Measurements from ENCODE around the gene SAMD4A.

SAMD4A gene

GRCh38 chr14:54807881-54808280 lies 241.0 kb downstream of the SAMD4A start:
- no peak for FAIRE-seq

GRCh38 chr14:54808326-54809161 lies 241.6 kb downstream of the SAMD4A start:
- FAIRE-seq: no peak

DNA sequence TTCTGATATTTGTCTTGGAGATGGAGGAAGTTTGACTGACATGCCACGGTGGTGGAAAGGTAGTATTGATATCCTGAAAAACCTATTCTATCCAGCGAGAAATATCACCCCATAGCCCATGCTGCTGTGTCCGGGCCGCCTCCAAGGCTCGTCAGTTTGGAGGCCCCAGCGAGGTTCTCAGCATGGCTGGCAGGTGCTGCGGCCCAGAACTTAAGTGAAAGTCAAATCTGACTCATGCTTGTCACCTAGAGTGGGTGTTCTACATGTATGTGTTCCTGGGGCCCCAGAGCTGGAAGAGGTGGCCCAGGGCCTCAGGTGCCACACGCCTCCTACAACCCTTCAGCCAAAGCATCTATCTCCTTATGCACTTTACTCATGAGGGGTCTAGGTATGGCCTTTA lies 242.8 kb downstream of the SAMD4A start:
- no peak for FAIRE-seq

DNA sequence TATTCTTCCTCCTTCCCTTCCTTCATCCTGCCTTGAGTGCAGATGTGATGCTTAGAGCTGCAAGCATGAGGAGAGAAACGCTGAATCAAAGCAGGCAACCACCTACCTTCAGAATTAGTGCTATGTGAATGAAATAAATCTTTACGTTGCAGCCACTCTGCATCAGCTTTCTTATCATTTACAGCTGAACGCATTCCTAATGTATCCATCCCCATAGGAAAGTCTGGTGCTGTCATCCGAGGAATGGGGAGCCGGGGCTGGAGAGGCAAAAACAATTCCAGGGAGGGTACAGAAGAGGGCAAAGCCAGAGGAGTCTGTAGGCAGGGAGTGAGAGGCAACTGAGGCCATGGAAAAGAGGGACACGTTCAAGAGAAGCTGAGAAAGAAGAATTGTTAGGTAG lies 245.7 kb downstream of the SAMD4A start:
- no peak for FAIRE-seq

- no peak for FAIRE-seq
These were observed 246.2 kb downstream of the SAMD4A start for GRCh38 chr14:54813081-54813480.

DNA sequence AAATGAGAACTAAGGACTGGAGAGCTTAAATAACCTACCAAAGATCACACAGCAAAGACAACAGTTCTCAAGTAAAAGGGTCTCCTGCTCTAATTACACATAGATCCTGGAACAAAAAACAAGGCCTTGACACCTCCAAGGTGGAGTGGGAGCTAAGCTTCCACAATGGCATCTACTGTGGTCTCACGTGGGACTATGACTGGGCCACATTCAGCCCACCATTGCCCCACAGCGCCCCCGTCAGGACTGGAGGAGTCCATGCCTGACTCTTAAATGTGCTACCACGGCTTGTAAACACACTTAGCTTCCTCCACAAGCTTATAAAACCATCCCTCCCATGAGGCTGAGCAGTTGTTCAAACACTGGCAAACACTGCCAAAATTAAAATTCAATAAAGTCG lies 247.1 kb downstream of the SAMD4A start:
- FAIRE-seq: no peak

DNA sequence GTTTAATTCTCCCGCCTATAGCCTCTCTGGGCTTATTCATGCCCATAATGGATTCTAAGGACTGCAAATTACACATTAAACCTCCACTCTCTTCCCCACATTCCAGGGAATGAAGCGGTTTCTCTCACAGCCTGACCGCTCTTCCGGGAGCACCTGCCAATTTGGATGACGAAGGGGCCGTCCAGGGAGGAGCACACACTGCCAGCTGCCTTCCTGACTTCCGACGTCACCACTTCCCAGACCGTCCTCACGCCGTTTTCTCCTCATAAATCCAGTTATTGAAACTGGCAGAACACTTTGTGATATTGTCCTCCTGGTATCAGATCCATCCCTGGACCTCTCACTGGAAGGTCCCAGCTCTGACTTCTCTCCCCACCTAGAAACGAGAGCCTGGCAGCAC lies 248.1 kb downstream of the SAMD4A start:
- FAIRE-seq: no peak

DNA sequence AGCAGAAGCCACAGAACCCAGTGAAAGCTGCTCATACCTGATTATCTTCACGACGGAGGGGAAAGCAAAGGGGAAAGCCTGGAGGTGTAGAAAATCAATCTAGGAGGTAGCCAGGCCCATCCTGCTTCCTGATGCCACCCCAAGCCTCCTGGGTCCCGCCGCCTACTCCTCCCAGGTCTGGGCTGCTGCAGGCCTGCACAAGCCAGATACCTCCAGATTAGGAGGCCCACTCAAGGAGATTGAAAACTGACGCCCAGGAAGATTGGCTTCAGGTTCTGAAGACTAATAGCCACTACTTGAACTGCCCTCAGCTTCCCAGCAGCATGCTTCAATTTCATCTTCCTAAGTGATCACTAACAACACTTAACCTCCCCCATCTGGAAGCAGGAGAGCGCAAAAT lies 248.6 kb downstream of the SAMD4A start:
- FAIRE-seq: no peak

- FAIRE-seq: no peak
These were observed 249.5 kb downstream of the SAMD4A start for GRCh38 chr14:54816450-54816849.

DNA sequence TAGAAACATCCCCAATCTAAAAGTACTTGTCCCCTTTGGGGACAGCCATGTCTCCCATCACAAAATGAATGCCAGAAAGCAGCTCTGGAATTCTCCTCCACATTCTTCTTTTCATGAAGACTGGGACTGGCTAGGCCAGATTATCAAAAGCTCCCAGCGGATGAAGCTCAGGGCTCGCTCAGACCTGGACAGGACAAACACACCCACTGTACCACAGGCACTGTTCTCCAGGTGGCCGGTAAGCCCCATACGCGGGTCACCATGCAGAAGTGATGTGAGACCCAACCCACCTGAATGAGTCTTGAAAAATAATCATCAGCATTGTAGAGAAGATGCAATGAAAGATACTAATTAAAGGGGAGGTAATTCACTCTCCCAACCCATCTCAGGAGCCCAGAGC lies 250.6 kb downstream of the SAMD4A start:
- no peak for FAIRE-seq

- FAIRE-seq: no peak
These were observed 251.5 kb downstream of the SAMD4A start for GRCh38 chr14:54818201-54819133.

GRCh38 chr14:54822685-54823084 lies 255.8 kb downstream of the SAMD4A start:
- no peak for FAIRE-seq

DNA sequence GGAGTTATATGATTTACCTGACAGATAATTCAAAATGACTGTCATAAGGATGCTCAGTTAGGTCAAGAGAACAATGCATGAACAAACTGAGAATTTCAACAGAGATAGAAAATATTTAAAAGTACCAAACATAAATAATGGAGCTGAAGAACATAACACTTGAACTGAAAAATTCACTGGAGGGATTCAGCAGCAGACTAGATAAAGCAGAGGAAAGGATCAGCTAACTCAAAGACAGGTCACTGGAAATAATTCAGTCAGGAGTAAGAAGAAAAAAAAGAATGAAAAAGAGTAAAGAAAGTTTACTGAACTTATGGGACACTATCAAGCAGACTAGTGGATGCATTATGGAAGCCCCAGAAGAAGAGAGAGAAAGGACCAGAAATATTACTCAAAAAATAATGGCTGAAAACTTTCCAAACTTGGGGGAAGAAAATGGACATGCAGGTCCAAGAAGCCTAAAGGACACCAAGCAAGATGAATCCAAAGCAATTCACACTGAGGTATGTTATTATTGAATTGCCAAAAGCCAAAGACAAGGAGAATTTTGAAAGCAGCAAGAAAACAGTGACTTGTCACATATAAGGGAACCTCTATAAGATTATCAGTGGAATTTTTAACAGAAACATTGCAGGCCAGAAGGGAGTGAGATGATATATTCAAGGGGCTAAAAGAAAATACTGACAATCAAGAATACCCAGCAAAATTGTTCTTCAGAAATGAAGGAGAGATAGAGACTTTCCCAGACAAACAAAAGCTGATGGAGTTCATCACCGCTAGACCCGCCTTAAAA lies 257.0 kb downstream of the SAMD4A start:
- no peak for FAIRE-seq

DNA sequence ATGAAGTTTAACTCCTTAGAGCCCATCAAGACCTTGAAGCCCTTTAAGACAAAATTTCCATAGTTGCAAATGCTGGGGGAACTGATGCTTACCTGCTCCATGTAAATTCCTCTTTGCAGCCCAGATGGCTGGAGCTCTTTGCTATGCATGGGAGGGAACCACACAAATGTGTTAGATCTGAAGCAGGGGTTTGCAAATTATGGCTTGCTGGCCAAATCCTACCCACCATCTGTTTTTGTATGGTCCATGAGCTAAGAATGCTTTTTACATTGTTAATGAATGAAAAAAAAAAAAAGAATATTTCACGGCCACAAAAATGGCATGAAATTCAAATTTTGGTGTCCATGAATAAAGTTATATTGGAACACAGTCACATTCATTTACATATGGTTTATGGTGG lies 261.1 kb downstream of the SAMD4A start:
- no peak for FAIRE-seq

GRCh38 chr14:54829486-54830224 lies 262.7 kb downstream of the SAMD4A start:
- no peak for FAIRE-seq

GRCh38 chr14:54830650-54831049 lies 263.7 kb downstream of the SAMD4A start:
- FAIRE-seq: no peak

GRCh38 chr14:54834081-54834480 lies 267.2 kb downstream of the SAMD4A start:
- no peak for FAIRE-seq

DNA sequence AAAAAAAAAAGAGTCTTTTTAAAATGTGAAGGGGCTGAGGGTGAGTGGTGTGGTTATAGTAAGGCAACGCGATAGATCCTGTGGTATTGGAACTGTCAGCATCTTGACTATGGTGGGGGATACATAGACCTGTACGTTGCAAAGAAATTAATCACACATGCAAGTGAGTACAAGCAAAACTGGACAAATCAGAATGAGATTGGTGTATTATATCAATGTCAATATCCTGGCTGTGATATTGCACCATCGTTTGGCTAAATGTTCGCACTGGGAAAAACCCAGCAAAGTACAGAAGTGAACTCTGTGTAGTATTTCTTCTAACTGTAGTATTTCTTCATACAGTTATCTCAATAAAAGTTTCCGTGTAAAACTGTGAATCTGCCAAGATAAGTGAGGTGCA lies 267.8 kb downstream of the SAMD4A start:
- FAIRE-seq: no peak

- no peak for FAIRE-seq
These were observed 269.3 kb downstream of the SAMD4A start for GRCh38 chr14:54836231-54836630.

DNA sequence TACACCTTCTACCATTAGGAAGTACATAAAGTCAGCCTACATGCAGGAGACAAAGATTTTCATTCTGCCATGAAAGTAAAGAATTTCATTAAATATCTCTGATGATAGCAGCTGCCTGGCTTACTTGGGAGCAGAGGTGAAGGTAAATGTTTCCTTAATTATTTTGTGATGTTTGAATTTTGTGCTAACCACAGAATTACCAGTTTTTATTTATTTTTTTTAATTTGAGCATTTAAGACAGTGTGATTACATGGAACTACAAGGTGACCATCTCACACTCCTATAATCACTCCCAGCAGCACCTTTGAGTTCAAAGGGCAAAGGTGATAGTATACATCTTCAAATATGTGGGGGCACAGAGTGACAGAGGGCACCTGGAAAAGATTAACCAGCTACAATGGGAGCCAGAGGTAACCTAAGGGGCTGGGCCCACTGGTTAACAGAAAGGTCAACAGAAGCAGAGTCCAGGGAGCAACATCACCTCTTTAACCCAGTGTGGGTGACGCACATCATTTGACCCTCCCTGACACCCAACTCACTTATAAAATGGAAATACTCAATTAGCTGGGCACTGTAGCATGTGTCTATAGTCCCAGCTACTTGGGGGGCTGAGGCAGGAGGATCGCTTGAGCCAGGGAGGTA lies 270.7 kb downstream of the SAMD4A start:
- no peak for FAIRE-seq

- no peak for FAIRE-seq
These were observed 272.1 kb downstream of the SAMD4A start for GRCh38 chr14:54838931-54839512.
